ENCODE results near the gene TSHZ3. TPM values are rescaled to one million over a fixed set of nuclear protein-coding genes. Genes with fewer than 3 reads are reported as not detected.

The TSHZ3 gene
- total and polyA plus RNA-seq, 2 donors from 2014 or later = 1.7 to 8.4 TPM

DNA sequence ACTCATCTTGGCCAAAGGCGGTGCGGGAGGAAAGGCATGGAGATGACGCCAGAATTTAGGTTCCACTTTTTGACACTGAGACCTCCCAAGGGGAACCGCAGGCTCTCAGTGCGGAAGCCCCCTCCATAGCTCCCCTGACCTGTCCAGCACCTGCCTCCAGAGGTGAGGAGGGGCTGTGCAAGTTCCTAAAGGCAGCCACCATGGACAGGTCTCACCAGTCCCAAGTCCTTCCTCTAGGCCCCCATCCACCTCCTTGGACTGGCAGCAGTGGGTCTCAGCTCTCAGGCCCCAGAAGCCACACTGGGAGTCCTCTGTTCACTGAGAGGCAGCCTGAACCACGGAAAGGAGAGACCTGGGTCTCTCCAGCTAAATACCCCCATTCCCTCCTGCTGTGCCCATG is 31.6 kb upstream of the TSHZ3 start:
- no peaks in the 10 kb centered on the region for H3K9me3 ChIP-seq (ENCODE audit: control insufficient read depth in 2 of 3, insufficient read depth in 1 of 3, low read length in 3 of 3)
- H3K27ac ChIP-seq (ENCODE audit: low read depth in 2 of 2, low read length in 2 of 2) = no peak overlapping the region
- H3K27me3 ChIP-seq (ENCODE audit: control insufficient read depth, insufficient read depth, low read length) = no peaks in the 10 kb centered on the region
- TF ChIP-seq, protein P1, sequence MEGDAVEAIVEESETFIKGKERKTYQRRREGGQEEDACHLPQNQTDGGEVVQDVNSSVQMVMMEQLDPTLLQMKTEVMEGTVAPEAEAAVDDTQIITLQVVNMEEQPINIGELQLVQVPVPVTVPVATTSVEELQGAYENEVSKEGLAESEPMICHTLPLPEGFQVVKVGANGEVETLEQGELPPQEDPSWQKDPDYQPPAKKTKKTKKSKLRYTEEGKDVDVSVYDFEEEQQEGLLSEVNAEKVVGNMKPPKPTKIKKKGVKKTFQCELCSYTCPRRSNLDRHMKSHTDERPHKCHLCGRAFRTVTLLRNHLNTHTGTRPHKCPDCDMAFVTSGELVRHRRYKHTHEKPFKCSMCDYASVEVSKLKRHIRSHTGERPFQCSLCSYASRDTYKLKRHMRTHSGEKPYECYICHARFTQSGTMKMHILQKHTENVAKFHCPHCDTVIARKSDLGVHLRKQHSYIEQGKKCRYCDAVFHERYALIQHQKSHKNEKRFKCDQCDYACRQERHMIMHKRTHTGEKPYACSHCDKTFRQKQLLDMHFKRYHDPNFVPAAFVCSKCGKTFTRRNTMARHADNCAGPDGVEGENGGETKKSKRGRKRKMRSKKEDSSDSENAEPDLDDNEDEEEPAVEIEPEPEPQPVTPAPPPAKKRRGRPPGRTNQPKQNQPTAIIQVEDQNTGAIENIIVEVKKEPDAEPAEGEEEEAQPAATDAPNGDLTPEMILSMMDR (IDR thresholded peaks at IDR 0.05; ENCODE audit: borderline replicate concordance, extremely low read depth, insufficient read depth) = no peak
- H3K36me3 ChIP-seq (ENCODE audit: control insufficient read depth in 2 of 3, insufficient read depth in 3 of 3, low read length in 3 of 3) = no peaks in the 10 kb centered on the region
- H3K4me1 ChIP-seq (ENCODE audit: control insufficient read depth in 2 of 3, insufficient read depth in 2 of 3, low read depth in 1 of 3, low read length in 3 of 3) = no peaks in the 10 kb centered on the region
- H3K9ac ChIP-seq (ENCODE audit: low read length in 3 of 3) = no peak overlapping the region
- no peak for DNase-seq
- FAIRE-seq = no peak
- no peak overlapping the region for H3K4me3 ChIP-seq (ENCODE audit: low read length in 3 of 3)
- intact Hi-C loops (cut with DNase I) = no loop called here

DNA sequence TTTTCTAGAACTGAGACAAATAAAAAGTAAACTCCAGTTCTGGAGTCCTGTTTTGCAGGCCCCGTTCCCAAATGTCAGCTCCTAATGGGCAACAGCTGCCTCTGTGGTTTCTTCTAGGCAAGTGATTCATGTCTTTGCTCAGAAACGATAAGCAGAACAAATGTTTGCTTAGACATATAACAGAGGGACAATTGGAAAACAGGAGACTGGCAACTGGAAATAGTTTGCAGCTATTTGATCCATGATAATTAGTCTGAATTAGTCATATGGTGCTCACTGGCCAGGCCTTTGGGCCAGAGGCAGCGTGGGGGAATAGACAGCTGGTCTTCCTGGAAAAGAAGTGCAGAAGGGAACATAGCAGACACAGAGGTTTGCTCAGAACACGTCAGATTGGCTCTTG is 29.2 kb upstream of the TSHZ3 start:
- H3K27ac ChIP-seq (ENCODE audit: low read depth in 2 of 2, low read length in 2 of 2) = no peak overlapping the region
- FAIRE-seq (no peak), DNase-seq (peak in 2 of 5 donors; percentile 34 to 84)
- TF ChIP-seq, protein P1 (IDR thresholded peaks at IDR 0.05; ENCODE audit: borderline replicate concordance, extremely low read depth, insufficient read depth) = no peak
- H3K9me3 ChIP-seq (ENCODE audit: control insufficient read depth in 2 of 3, insufficient read depth in 1 of 3, low read length in 3 of 3) = peaks cover 0 to 5% (median 0%) of the 10 kb centered on the region in 3 donors
- H3K4me1 ChIP-seq (ENCODE audit: control insufficient read depth in 2 of 3, insufficient read depth in 2 of 3, low read depth in 1 of 3, low read length in 3 of 3) = no peaks in the 10 kb centered on the region
- H3K4me3 ChIP-seq (ENCODE audit: low read length in 3 of 3) = no peak overlapping the region
- no peaks in the 10 kb centered on the region for H3K27me3 ChIP-seq (ENCODE audit: control insufficient read depth, insufficient read depth, low read length)
- intact Hi-C loops (cut with DNase I) = no loop called here
- H3K9ac ChIP-seq (ENCODE audit: low read length in 3 of 3) = no peak overlapping the region
- no peaks in the 10 kb centered on the region for H3K36me3 ChIP-seq (ENCODE audit: control insufficient read depth in 2 of 3, insufficient read depth in 3 of 3, low read length in 3 of 3)

DNA sequence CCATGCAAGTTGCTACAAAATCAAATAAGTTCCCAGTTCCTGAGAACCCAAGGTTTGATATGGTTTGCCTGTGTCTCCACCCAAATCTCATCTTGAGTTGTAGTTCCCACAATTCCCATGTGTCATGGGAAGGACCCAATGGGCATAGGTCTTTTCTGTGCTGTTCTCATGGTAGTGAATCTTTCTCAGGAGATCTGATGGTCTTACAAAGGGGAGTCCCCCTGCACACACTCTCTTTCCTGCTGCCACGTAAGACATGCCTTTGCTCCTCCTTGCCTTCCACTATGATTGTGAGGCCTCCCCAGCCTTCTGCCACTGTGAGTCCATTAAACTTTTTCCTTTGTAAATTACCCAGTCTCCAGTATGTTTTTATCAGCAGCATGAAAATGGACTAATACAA is 28.5 kb upstream of the TSHZ3 start:
- Histone ChIP-seq H3K9me3 (ENCODE audit: control insufficient read depth in 2 of 3, insufficient read depth in 1 of 3, low read length in 3 of 3) (peaks cover 0 to 5% (median 0%) of the 10 kb centered on the region in 3 donors), H3K4me3 (ENCODE audit: low read length in 3 of 3) (no peak overlapping the region), H3K36me3 (ENCODE audit: control insufficient read depth in 2 of 3, insufficient read depth in 3 of 3, low read length in 3 of 3) (no peaks in the 10 kb centered on the region), H3K27me3 (ENCODE audit: control insufficient read depth, insufficient read depth, low read length) (no peaks in the 10 kb centered on the region), H3K9ac (ENCODE audit: low read length in 3 of 3) (no peak overlapping the region), H3K27ac (ENCODE audit: low read depth in 2 of 2, low read length in 2 of 2) (no peak overlapping the region), H3K4me1 (ENCODE audit: control insufficient read depth in 2 of 3, insufficient read depth in 2 of 3, low read depth in 1 of 3, low read length in 3 of 3) (no peaks in the 10 kb centered on the region)
- DNase-seq (no peak), FAIRE-seq (no peak)
- intact Hi-C loops (cut with DNase I) = no loop called here
- TF ChIP-seq, protein P1 (IDR thresholded peaks at IDR 0.05; ENCODE audit: borderline replicate concordance, extremely low read depth, insufficient read depth) = no peak

DNA sequence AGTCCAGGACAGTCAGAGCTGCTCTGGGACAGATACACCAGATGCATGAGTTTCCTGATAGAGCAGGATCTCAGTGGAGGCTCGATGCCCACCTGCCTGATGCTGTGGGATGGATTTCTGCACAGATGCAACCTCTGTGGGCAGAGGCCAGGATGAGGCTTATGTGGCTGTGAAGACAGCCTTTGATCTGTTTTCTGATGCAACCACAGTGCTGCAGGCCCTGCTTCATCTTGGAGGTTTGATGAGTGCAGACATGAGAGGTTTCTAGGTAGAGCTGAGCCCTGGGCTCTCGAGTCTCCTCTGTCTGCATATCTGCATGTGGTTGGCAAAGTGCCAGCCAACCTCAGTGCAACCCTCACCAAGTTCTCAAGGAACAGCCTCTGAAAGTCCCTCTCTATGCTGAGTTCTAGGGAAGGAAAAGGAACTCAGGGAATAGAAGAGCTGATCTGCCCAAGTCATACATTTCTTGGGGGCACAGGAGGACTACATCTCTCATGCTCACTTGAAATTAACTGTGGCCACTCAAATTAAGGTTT is 23.1 kb upstream of the TSHZ3 start:
- FAIRE-seq (no peak), DNase-seq (no peak)
- Histone ChIP-seq H3K4me3 (ENCODE audit: low read length in 3 of 3) (no peak overlapping the region), H3K27ac (ENCODE audit: low read depth in 2 of 2, low read length in 2 of 2) (no peak overlapping the region), H3K9ac (ENCODE audit: low read length in 3 of 3) (no peak overlapping the region), H3K36me3 (ENCODE audit: control insufficient read depth in 2 of 3, insufficient read depth in 3 of 3, low read length in 3 of 3) (no peaks in the 10 kb centered on the region), H3K4me1 (ENCODE audit: control insufficient read depth in 2 of 3, insufficient read depth in 2 of 3, low read depth in 1 of 3, low read length in 3 of 3) (no peaks in the 10 kb centered on the region), H3K27me3 (ENCODE audit: control insufficient read depth, insufficient read depth, low read length) (no peaks in the 10 kb centered on the region), H3K9me3 (ENCODE audit: control insufficient read depth in 2 of 3, insufficient read depth in 1 of 3, low read length in 3 of 3) (peaks cover 0 to 5% (median 0%) of the 10 kb centered on the region in 3 donors)
- intact Hi-C loops (cut with DNase I) = no loop called here
- TF ChIP-seq, protein P1 (IDR thresholded peaks at IDR 0.05; ENCODE audit: borderline replicate concordance, extremely low read depth, insufficient read depth) = no peak

All from kidney (tissue), 14 donors.